Neural cell (in vitro differentiated cells): ENCODE data around the gene SYT1.

Source experiments
- CTCF ChIP-seq: fragments of 450-650 bp; IDR thresholded peaks from 2 replicates; pipeline ENCODE4 v1.5.1; 2014; ENCODE audit warnings: antibody characterized with exemption, mild to moderate bottlenecking, moderate library complexity; ENCODE audit not compliant: poor library complexity, severe bottlenecking
- RAD21 ChIP-seq: fragments of 450-650 bp; conservative IDR thresholded peaks from 2 replicates; pipeline ENCODE4 v1.6.1; 2014; ENCODE audit warnings: antibody characterized with exemption, mild to moderate bottlenecking, moderate library complexity

GRCh38 chr12:78916845-78917480 is 52.4 kb downstream of the SYT1 start:
- TF ChIP-seq CTCF (no peak), RAD21 (no peak)
